Measurements from ENCODE around the gene HOXA6. TPM values are rescaled to one million over a fixed set of nuclear protein-coding genes. Genes with fewer than 3 reads are reported as not detected.

HOXA6 gene
- total RNA-seq, 1 donor: 7.6 TPM

- no peak overlapping the region for H2AFZ ChIP-seq (ENCODE audit: low read length)
- H3K36me3 ChIP-seq (ENCODE audit: insufficient read depth, low read length): peaks cover 27% of the 10 kb centered on the region
- H4K20me1 ChIP-seq (ENCODE audit: insufficient read depth, low read length): peaks cover 20% of the 10 kb centered on the region
- peaks cover 28% of the 10 kb centered on the region for H3K4me1 ChIP-seq (ENCODE audit: insufficient read depth, low read length)
- H3K27ac ChIP-seq (ENCODE audit: low read depth, low read length): no peak overlapping the region
- no peaks in the 10 kb centered on the region for H3K9me3 ChIP-seq (ENCODE audit: low read depth, low read length)
- H3K4me3 ChIP-seq (ENCODE audit: insufficient read depth, low read length): no peak overlapping the region
- peaks cover 51% of the 10 kb centered on the region for H3K79me2 ChIP-seq (ENCODE audit: insufficient read depth, low read length)
- no peak overlapping the region for H3K4me2 ChIP-seq (ENCODE audit: insufficient read depth, low read length)
- TF ChIP-seq CTCF (IDR thresholded peaks at IDR 0.05; ENCODE audit: extremely low read depth, low read depth, low read length): no peak
- no peaks in the 10 kb centered on the region for H3K27me3 ChIP-seq (ENCODE audit: insufficient read depth, low read length)
- DNase-seq (ENCODE audit: insufficient read length, low spot score, missing footprints): no peak
These were observed 46.2 kb downstream of the HOXA6 start for GRCh38 chr7:27101171-27101956.

- Histone ChIP-seq H3K4me2 (ENCODE audit: insufficient read depth, low read length) (no peak overlapping the region), H3K27ac (ENCODE audit: low read depth, low read length) (no peak overlapping the region), H2AFZ (ENCODE audit: low read length) (no peak overlapping the region)
These were observed 46.8 kb downstream of the HOXA6 start for GRCh38 chr7:27100694-27101170.

GRCh38 chr7:27099453-27100370, 47.9 kb downstream of the HOXA6 start:
- no peaks in the 10 kb centered on the region for H3K27me3 ChIP-seq (ENCODE audit: insufficient read depth, low read length)
- peak overlapping the region; percentile 97 for H3K27ac ChIP-seq (ENCODE audit: low read depth, low read length)
- peaks cover 27% of the 10 kb centered on the region for H3K36me3 ChIP-seq (ENCODE audit: insufficient read depth, low read length)
- peaks cover 63% of the 10 kb centered on the region for H3K79me2 ChIP-seq (ENCODE audit: insufficient read depth, low read length)
- no peak overlapping the region for H3K4me3 ChIP-seq (ENCODE audit: insufficient read depth, low read length)
- H3K9me3 ChIP-seq (ENCODE audit: low read depth, low read length): no peaks in the 10 kb centered on the region
- peak overlapping the region; percentile 89 for H3K4me2 ChIP-seq (ENCODE audit: insufficient read depth, low read length)
- H3K4me1 ChIP-seq (ENCODE audit: insufficient read depth, low read length): peaks cover 28% of the 10 kb centered on the region
- no peak overlapping the region for H2AFZ ChIP-seq (ENCODE audit: low read length)
- no peak for DNase-seq (ENCODE audit: insufficient read length, low spot score, missing footprints)
- peaks cover 16% of the 10 kb centered on the region for H4K20me1 ChIP-seq (ENCODE audit: insufficient read depth, low read length)
- no peak for TF ChIP-seq CTCF (IDR thresholded peaks at IDR 0.05; ENCODE audit: extremely low read depth, low read depth, low read length)

More at GRCh38 chr7:27100694-27101170, 46.8 kb downstream of the HOXA6 start:
- H3K79me2 ChIP-seq (ENCODE audit: insufficient read depth, low read length): peaks cover 53% of the 10 kb centered on the region
- H3K4me3 ChIP-seq (ENCODE audit: insufficient read depth, low read length): no peak overlapping the region
- no peak for TF ChIP-seq CTCF (IDR thresholded peaks at IDR 0.05; ENCODE audit: extremely low read depth, low read depth, low read length)
- no peaks in the 10 kb centered on the region for H3K27me3 ChIP-seq (ENCODE audit: insufficient read depth, low read length)
- H3K36me3 ChIP-seq (ENCODE audit: insufficient read depth, low read length): peaks cover 27% of the 10 kb centered on the region
- peaks cover 18% of the 10 kb centered on the region for H4K20me1 ChIP-seq (ENCODE audit: insufficient read depth, low read length)
- H3K4me1 ChIP-seq (ENCODE audit: insufficient read depth, low read length): peaks cover 28% of the 10 kb centered on the region
- no peak for DNase-seq (ENCODE audit: insufficient read length, low spot score, missing footprints)
- no peaks in the 10 kb centered on the region for H3K9me3 ChIP-seq (ENCODE audit: low read depth, low read length)
